HepG2 (cell line): ENCODE data around the gene UBFD1. TPM values are rescaled to one million over a fixed set of nuclear protein-coding genes. Genes with fewer than 3 reads are reported as not detected.
A peak's percentile ranks its signal among the peaks of the same experiment; 100 is the strongest.

Experiments
- CBX1 ChIP-seq: IDR thresholded peaks from one replicate; pipeline ENCODE4 v1.6.1; 2016; ENCODE audit warnings: antibody characterized with exemption, low read depth
- CBX5 ChIP-seq: sonication (generic); formaldehyde crosslinking; IDR thresholded peaks from 2 replicates; pipeline ENCODE4 v1.4.0; 2020; ENCODE audit warnings: missing genetic modification reagents, borderline replicate concordance
- DR1 ChIP-seq: sonication (generic); formaldehyde crosslinking; IDR thresholded peaks from 2 replicates; pipeline ENCODE4 v1.8.0; 2021; ENCODE audit warnings: mild to moderate bottlenecking, missing genetic modification reagents, inconsistent platforms
- FOXK2 ChIP-seq: fragments of 450-650 bp; IDR thresholded peaks from 2 replicates; pipeline ENCODE4 v1.6.1; 2016
- MLLT10 ChIP-seq: sonication (generic); formaldehyde crosslinking; IDR thresholded peaks from 2 replicates; pipeline ENCODE4 v1.4.0; 2020; ENCODE audit warnings: missing genetic modification reagents
- MYNN ChIP-seq: sonication (generic); formaldehyde crosslinking; IDR thresholded peaks from 2 replicates; pipeline ENCODE4 v1.4.0; 2020; ENCODE audit warnings: mild to moderate bottlenecking, low read depth, missing genetic modification reagents
- NONO ChIP-seq, 2 experiments: fragments of 450-650 bp in 1 of 2; sonication (generic) in 1 of 2; formaldehyde crosslinking in 1 of 2; IDR thresholded peaks in 1 of 2; conservative IDR thresholded peaks in 1 of 2; 2 replicates each; pipeline versions ENCODE4 v1.6.1 to v1.8.0; 2017 to 2022; ENCODE audit warnings: mild to moderate bottlenecking in 1 of 2, missing genetic modification reagents in 1 of 2, moderate library complexity in 1 of 2
- RAD21 ChIP-seq: fragments of 450-650 bp; formaldehyde crosslinking; IDR thresholded peaks from 2 replicates; pipeline ENCODE4 v1.5.0; 2020; ENCODE audit warnings: mild to moderate bottlenecking
- YY1 ChIP-seq: IDR thresholded peaks from 2 replicates; pipeline ENCODE4 v1.6.1; 2011; ENCODE audit warnings: low read length, low read depth, moderate library complexity, mild to moderate bottlenecking; ENCODE audit not compliant: insufficient read depth, insufficient replicate concordance
- ZBTB34 ChIP-seq: sonication (generic); formaldehyde crosslinking; IDR thresholded peaks from 2 replicates; pipeline ENCODE4 v1.8.0; 2022; ENCODE audit warnings: mild to moderate bottlenecking, missing genetic modification reagents
- ZBTB42 ChIP-seq: sonication (generic); formaldehyde crosslinking; IDR thresholded peaks from 2 replicates; pipeline ENCODE4 v1.5.0; 2020; ENCODE audit warnings: mild to moderate bottlenecking, missing genetic modification reagents
- ZKSCAN8 ChIP-seq: IDR thresholded peaks from 2 replicates; pipeline ENCODE4 v1.6.1; 2016; ENCODE audit warnings: borderline replicate concordance, missing genetic modification reagents, missing compliant biosample characterization
- ZNF331 ChIP-seq: sonication (generic); formaldehyde crosslinking; IDR thresholded peaks from 2 replicates; pipeline ENCODE4 v1.4.0; 2020; ENCODE audit warnings: missing genetic modification reagents
- ZNF687 ChIP-seq: sonication (generic); formaldehyde crosslinking; IDR thresholded peaks from 2 replicates; pipeline ENCODE4 v1.5.1; 2020; ENCODE audit warnings: mild to moderate bottlenecking, missing genetic modification reagents, moderate library complexity
- polyA plus RNA-seq, 8 experiments: library from polyadenylated mRNA; depleted of rRNA in 3 of 8; stranded (reverse) in 7 of 8; unstranded in 1 of 8; fragments of >200 nt; fragmentation: Illumina TruSeq in 4 of 8; extraction: Trizol in 4 of 8; gene quantifications; 2 replicates each; pipeline versions ENCODE4 v1.2.1 to v1.2.3, GENCODE V29; 2011 to 2016; ENCODE audit warnings: low read depth in 4 of 8, missing spikeins in 1 of 8, mixed read lengths in 1 of 8; ENCODE audit not compliant: insufficient read depth in 1 of 8
- total RNA-seq, 5 experiments: library from RNA; depleted of rRNA; stranded (reverse); fragments of >200 nt; fragmentation: Illumina TruSeq; extraction: Trizol; gene quantifications; 2 replicates each; pipeline ENCODE4 v1.2.3, GENCODE V29; 2016; ENCODE audit warnings: low read depth in 1 of 5
- TF ChIP-seq, protein P1 (sequence below): sonication (generic); formaldehyde crosslinking; conservative IDR thresholded peaks from 2 replicates; pipeline ENCODE4 v1.4.0; 2020; ENCODE audit warnings: mild to moderate bottlenecking, missing genetic modification reagents, moderate library complexity

UBFD1 gene
- total and polyA plus RNA-seq, 2 of the 13 experiments (the other 11 are each of a cell fraction or from before 2014, with no cell fraction given): 100 to 111 TPM

- TF ChIP-seq FOXK2 (no peak), YY1 (no peak), ZNF687 (peak; percentile 55), CBX1 (no peak), MYNN (CRISPR knock-in tag) (no peak), RAD21 (CRISPR knock-in tag) (no peak), DR1 (CRISPR knock-in tag) (no peak), MLLT10 (no peak), ZBTB34 (CRISPR knock-in tag) (no peak), ZNF331 (CRISPR knock-in tag) (0 out of 2 replicates have a peak, but pooled peaks have one; percentile 8), ZBTB42 (CRISPR knock-in tag) (peak; percentile 70; the same call in 1 of the 2 replicates), CBX5 (CRISPR knock-in tag) (no peak), ZKSCAN8 (CRISPR knock-in tag) (no peak), NONO (IDR thresholded peaks at IDR 0.05) (no peak), NONO (CRISPR knock-in tag; conservative IDR thresholded peaks at IDR 0.05) (peak; percentile 46; the same call in 1 of the 2 replicates)
- TF ChIP-seq, protein P1, sequence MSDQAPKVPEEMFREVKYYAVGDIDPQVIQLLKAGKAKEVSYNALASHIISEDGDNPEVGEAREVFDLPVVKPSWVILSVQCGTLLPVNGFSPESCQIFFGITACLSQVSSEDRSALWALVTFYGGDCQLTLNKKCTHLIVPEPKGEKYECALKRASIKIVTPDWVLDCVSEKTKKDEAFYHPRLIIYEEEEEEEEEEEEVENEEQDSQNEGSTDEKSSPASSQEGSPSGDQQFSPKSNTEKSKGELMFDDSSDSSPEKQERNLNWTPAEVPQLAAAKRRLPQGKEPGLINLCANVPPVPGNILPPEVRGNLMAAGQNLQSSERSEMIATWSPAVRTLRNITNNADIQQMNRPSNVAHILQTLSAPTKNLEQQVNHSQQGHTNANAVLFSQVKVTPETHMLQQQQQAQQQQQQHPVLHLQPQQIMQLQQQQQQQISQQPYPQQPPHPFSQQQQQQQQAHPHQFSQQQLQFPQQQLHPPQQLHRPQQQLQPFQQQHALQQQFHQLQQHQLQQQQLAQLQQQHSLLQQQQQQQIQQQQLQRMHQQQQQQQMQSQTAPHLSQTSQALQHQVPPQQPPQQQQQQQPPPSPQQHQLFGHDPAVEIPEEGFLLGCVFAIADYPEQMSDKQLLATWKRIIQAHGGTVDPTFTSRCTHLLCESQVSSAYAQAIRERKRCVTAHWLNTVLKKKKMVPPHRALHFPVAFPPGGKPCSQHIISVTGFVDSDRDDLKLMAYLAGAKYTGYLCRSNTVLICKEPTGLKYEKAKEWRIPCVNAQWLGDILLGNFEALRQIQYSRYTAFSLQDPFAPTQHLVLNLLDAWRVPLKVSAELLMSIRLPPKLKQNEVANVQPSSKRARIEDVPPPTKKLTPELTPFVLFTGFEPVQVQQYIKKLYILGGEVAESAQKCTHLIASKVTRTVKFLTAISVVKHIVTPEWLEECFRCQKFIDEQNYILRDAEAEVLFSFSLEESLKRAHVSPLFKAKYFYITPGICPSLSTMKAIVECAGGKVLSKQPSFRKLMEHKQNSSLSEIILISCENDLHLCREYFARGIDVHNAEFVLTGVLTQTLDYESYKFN (CRISPR knock-in tag): no peak
These were observed 48.7 kb upstream of the UBFD1 start (continued) for GRCh38 chr16:23508589-23509440.
